Stimulated activated CD4-positive, alpha-beta T cell treated with anti-CD3 and anti-CD28 coated beads, Interleukin-1b, Interleukin-23, amount 100 ng/mL, for 48 hours (primary cell): ENCODE measurements around the gene LUC7L3.
"Not testable (repeated sequence)": the region's sequence is repeated elsewhere in the genome, so short reads cannot be mapped to it uniquely, and the experiment has no call there.

ENCODE experiments used
- DNase-seq: peaks from one replicate; pipeline ENCODE4 v3.0.0-alpha.2; 2020

Gene LUC7L3

DNA sequence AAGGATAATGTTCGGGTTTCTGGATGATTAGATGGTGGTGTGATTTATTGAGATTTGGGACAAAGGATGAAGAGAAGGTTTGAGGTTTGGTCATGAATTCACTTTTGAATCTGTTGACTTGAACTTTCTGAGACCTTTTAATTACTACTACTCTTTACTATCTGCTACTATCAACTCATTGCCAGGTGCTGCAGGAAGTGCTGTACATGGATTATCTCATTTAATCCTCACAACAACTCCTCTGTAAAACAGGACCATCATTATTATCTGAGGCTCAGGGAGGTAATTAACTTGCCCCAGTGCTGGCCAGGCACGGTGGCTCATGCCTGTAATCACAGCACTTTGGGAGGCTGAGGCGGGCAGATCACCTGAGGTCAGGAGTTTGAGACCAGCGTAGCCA, 8.8 kb upstream of the LUC7L3 start:
- DNase-seq, result no peak

- DNase-seq, result no peak
Observed at GRCh38 chr17:50712641-50713040, 6.8 kb upstream of the LUC7L3 start.

DNA sequence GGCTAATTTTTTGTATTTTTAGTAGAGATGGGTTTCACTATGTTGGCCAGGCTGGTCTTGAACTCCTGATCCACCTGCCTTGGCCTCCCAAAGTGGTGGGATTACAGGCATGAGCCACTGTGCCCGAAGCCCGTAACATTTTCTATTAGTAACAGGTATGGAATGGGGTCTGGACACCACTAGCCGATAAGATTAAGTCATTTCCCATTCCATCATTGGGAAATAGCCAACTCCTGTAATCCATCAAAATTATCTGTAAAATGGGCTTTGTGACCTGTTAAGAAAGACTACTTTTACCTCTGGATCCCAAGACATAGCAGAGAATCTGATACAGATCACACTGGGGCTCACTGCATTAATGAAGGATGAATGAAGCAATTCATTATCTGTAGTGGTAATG, 3.9 kb upstream of the LUC7L3 start:
- no peak for DNase-seq

DNA sequence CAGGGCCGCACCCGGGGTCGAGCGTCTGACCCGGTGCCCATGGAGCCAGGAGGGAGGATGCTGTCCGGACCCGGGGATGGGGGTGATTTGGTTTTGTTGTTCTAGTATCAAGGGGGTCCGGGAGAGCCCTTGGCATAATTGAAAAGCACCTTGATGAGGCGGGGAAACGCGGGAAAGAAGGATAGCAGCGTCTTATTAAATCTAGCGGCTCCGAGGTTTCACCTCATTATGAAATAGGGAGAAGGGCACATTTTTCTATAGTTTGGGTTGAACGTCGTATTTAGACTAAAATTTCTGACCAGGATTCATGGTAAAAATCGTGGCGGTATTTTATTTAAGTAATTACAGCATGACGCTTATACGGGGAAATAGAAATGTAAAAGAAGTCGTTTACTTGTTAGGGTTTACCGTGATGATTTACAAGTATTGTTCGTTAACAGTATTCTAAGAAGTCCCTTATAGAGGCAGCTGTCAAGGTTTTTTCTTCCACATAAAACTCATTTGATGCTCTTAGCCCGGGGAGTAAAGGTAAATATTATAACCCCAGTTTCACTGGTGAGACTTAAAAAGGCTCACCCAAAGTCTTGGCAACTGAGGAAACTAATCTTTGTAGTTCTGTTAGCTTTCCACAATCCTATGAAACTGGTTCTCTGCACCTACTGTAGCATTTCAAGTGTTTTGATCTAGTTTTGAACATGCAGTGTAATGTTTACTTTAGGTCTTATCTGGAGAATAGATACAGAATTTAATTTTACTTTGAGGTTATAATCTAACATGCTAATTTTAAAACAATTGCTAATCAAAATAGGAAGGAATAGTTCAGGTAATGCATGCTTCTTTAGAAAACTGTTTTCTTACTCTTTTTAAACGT, 756 bp downstream of the LUC7L3 start:
- no peak for DNase-seq

GRCh38 chr17:50721194-50722010, 2.0 kb downstream of the LUC7L3 start:
- DNase-seq, result no peak

DNA sequence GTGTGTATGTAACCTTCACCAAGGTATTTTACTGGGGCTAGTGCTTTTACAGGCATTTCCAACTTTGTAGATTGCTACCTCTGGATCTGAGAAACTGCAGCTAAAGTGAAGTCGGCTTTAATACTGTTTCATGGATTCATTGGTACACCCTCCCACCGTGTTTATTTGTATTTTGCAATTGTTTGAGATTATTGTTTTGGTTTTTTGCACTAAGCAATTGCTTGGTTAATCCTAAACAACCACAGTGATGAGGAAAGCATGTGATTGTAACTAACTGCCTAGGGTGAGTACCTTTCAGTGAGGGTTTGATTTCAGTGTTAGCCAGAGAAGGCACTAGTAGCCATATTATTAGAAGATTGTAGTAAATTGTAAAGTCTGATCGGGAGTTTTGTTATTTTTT, 3.3 kb downstream of the LUC7L3 start:
- DNase-seq, result no peak

- not testable (repeated sequence) for DNase-seq
Observed at GRCh38 chr17:50724622-50725021, 5.2 kb downstream of the LUC7L3 start.

GRCh38 chr17:50725769-50726655, 6.6 kb downstream of the LUC7L3 start:
- no peak for DNase-seq

- no peak for DNase-seq
Observed at GRCh38 chr17:50728112-50728429, 8.7 kb downstream of the LUC7L3 start.

DNA sequence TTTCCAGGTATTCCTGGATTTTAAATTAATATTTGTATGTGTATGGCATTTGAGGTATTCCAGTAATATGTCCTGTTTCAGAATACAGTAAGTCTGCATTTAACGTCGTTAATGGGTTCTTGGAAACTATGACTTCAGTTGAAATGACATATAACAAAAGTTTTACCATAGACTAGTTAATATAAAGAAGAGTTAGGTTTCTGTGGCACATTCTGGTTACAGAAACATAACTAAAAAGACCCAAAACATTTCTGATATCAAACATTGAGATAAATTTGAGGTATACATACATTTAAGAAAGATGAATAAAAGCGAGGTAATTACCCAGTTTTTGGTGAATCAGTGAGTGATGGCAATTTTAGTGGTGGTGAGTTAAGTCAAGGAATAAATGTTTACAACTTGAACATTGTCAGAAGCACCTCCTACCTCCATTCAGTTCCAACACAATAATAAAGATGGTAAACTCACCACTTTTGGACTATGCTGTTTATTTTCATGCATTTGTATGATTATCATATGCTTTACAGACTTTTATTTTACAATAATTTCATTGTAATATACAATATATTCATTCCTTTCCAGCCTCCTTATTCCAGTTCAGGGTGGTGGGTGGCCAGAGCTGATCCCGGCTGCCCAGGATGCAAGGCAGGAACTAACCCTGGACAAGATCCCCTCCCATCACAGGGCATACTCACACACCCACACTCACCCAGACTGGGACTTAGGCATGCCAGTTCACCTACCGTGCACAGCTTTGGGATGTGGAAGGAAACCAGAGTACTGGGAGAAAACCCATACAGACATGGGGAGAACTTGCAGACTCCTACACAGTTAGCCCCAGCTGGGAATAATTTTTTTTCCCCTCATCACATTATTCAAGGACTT, 9.7 kb downstream of the LUC7L3 start:
- DNase-seq, result no peak

DNA sequence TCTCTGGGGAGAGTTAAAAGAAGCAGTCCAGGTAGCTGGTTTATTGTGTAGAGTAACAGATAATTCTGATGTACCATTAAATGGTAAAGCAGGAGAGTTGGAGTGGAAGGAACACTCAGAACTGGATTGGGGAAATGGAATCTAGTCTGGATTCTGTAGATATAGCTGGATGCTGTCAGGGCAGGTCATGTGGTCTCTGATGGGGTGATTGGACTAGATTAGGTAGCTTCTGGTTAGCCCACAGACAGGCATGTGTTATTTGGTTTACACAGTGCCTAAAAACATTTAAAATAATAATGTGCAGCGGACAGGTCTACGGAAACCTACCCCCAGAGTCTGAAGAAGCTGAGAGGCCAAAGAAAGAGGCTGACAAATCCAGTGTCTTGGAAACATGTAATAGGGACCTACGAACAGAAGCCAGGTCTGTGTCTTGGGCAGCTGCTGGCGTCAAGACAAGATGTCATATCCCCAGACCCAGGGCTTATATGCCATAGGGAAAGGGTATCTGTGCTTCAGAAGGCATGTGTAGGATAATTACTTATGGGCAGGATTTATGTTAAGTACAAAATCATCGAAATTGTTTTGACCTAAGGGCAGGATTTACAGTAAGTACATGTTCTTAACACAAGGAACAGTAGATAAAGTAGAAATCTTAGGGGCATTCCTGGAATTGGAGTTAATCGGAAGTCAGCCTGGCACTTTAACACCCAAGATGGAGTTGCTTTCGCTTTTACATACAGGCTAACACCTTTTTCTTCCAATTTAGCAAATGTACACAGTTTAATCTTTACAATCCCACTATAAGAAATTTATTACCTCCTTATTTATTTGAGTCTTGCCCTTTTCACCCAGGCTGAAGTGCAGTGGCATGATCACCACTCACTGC, 12.4 kb downstream of the LUC7L3 start:
- no peak for DNase-seq

DNA sequence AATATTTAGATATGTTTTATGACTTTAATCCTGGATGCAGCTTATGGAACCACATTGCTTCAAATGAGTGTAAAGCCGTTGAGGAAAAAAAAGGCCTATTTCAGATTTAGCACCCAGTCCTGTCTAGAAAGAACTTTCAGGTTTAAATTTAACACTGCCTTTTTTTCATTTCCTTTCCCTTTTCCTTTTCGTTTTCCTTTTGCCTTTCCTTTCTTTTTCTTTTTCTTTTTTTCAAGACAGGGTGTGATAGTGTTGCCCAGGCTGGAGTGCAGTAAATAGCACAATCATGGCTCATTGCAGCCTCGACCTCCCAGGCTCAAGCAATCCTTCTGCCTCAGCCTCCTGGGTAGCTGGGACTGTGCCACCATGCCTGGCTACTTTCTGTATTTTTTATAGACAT, 15.9 kb downstream of the LUC7L3 start:
- DNase-seq, result no peak

GRCh38 chr17:50737118-50737698, 17.8 kb downstream of the LUC7L3 start:
- DNase-seq, result peak; percentile 18

- no peak for DNase-seq
Observed at GRCh38 chr17:50739098-50739497, 19.7 kb downstream of the LUC7L3 start.

- no peak for DNase-seq
Observed at GRCh38 chr17:50745631-50746030, 26.2 kb downstream of the LUC7L3 start.

GRCh38 chr17:50749245-50749644, 29.8 kb downstream of the LUC7L3 start:
- DNase-seq, result no peak

DNA sequence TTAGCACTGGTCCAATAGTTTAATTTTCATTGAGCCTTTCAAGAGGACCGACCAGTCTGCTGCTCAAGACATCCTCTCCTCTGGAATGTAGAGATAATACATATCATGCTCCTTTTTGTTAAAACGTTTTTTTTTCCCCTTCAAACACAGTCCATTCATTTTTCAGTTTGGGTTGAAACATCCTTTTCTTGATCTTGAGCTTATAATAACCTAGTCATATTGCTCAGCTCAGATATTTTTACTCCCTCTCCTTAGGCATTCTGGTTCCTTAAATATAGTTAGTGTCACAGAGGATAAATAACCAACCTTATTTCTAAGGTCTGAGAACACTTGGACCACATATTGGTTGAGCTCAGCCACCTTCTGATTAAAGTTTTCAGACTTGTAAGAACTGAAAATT, 35.1 kb downstream of the LUC7L3 start:
- no peak for DNase-seq

GRCh38 chr17:50758524-50758923, 39.1 kb downstream of the LUC7L3 start:
- DNase-seq, result no peak

DNA sequence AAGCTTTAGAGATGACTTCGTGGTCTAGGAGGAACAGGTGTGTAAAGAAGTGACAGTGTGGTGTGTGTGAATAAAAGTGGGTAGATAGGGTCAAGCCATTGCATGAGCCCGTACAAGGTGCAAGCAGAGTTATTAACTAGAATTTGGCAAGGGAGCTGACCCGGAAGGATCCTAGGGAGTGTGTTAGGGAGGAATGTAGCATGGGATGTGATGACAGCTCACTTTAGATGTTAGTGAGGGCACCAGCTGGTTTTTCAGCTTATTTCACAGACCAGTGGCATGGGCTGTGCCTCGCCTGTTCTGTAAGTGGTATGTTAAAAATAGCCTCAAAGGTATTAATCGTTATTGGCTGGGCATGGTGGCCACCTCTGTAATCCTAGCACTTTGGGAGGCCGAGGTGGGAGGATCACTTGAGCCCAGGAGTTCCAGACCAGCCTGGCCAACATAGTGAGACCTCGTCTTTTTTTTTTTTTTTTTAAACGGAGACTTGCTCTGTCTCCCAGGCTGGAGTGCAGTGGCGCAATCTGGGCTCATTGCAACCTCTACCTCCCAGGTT, 39.7 kb downstream of the LUC7L3 start:
- no peak for DNase-seq

GRCh38 chr17:50762177-50762576, 42.8 kb downstream of the LUC7L3 start:
- no peak for DNase-seq
